IMR-90 (cell line): ENCODE measurements around the gene SCYGR4. TPM values are rescaled to one million over a fixed set of nuclear protein-coding genes. Genes with fewer than 3 reads are reported as not detected.

Experiments
- ATAC-seq: fragments of 200-7000 bp; cut with Tn5 transposase; 2 replicates; pipeline ENCODE4 v1.9.1; 2020; ENCODE audit warnings: low read depth, mild to moderate bottlenecking, moderate library complexity
- BruUV-seq: library from RNA; stranded (reverse); fragments of 400-500 nt; replicated peaks from 2 replicates; lab custom pipeline; 2021; lab: Mats Ljungman, UMichigan
- CTCF ChIA-PET: fragments of 300-600 bp; formaldehyde crosslinking; extraction: SDS; loops from one replicate; lab custom pipeline; 2021; ENCODE audit warnings: antibody characterized with exemption; lab: Yijun Ruan, JAX
- POLR2A ChIA-PET: fragments of 300-600 bp; sonication (Branson Sonifier 250); formaldehyde crosslinking; loops from one replicate; lab custom pipeline; 2022; ENCODE audit warnings: antibody characterized with exemption; ENCODE audit not compliant: unreplicated experiment; lab: Charles Lee
- DNase-seq: peaks from one replicate; pipeline ENCODE4 v3.0.0; 2013
- H2AFZ ChIP-seq: replicated peaks from 2 replicates; pipeline ENCODE3; 2013; ENCODE audit warnings: low read length, mild to moderate bottlenecking; ENCODE audit not compliant: poor library complexity
- H2AK5ac ChIP-seq: 2 replicates; pipeline ENCODE4 v1.6.1; 2013; ENCODE audit warnings: low read depth, low read length, inconsistent platforms
- H2AK9ac ChIP-seq: replicated peaks from 2 replicates; pipeline ENCODE3; 2013; ENCODE audit warnings: mild to moderate bottlenecking, low read depth, low read length, moderate library complexity; ENCODE audit not compliant: poor library complexity
- H2BK120ac ChIP-seq: 2 replicates; pipeline ENCODE4 v1.6.1; 2013; ENCODE audit warnings: low read depth, low read length, inconsistent platforms
- H2BK15ac ChIP-seq: 3 replicates; pipeline ENCODE4 v1.6.1; 2013; ENCODE audit warnings: low read depth, low read length, inconsistent platforms
- H2BK20ac ChIP-seq: 2 replicates; pipeline ENCODE4 v1.6.1; 2013; ENCODE audit warnings: low read depth, mild to moderate bottlenecking, inconsistent platforms, low read length, moderate library complexity
- H2BK5ac ChIP-seq: 2 replicates; pipeline ENCODE4 v1.6.1; 2013; ENCODE audit warnings: mild to moderate bottlenecking, low read depth, low read length, inconsistent platforms; ENCODE audit not compliant: poor library complexity, severe bottlenecking
- H3K14ac ChIP-seq: replicated peaks from 2 replicates; pipeline ENCODE4 v1.6.1; 2013; ENCODE audit warnings: low read depth, low read length, inconsistent platforms
- H3K18ac ChIP-seq: 2 replicates; pipeline ENCODE4 v1.6.1; 2013; ENCODE audit warnings: low read depth, low read length, control low read depth
- H3K23ac ChIP-seq: 2 replicates; pipeline ENCODE4 v1.6.1; 2013; ENCODE audit warnings: low read depth, low read length, inconsistent platforms
- H3K27ac ChIP-seq: 2 replicates; pipeline ENCODE4 v1.5.1; 2013; ENCODE audit warnings: mild to moderate bottlenecking, control low read depth, low read length; ENCODE audit not compliant: insufficient read depth
- H3K27me3 ChIP-seq: 2 replicates; pipeline ENCODE4 v1.6.1; 2013; ENCODE audit warnings: low read length; ENCODE audit not compliant: control insufficient read depth, insufficient read depth
- H3K36me3 ChIP-seq: 2 replicates; pipeline ENCODE4 v1.6.1; 2013; ENCODE audit warnings: low read length, mixed read lengths; ENCODE audit not compliant: control insufficient read depth, insufficient read depth
- H3K4ac ChIP-seq: 2 replicates; pipeline ENCODE4 v1.6.1; 2013; ENCODE audit warnings: low read depth, low read length, inconsistent platforms
- H3K4me1 ChIP-seq: 2 replicates; pipeline ENCODE4 v1.6.1; 2013; ENCODE audit warnings: low read length, mixed read lengths; ENCODE audit not compliant: control insufficient read depth, insufficient read depth
- H3K4me2 ChIP-seq: 2 replicates; pipeline ENCODE4 v1.6.1; 2013; ENCODE audit warnings: low read depth, mild to moderate bottlenecking, control low read depth, low read length, moderate library complexity
- H3K4me3 ChIP-seq: 2 replicates; pipeline ENCODE4 v1.5.1; 2013; ENCODE audit warnings: low read depth, mild to moderate bottlenecking, control low read depth, low read length, moderate library complexity; ENCODE audit not compliant: insufficient read depth
- H3K56ac ChIP-seq: 2 replicates; pipeline ENCODE4 v1.6.1; 2013; ENCODE audit warnings: low read length, inconsistent platforms; ENCODE audit not compliant: insufficient read depth; ENCODE audit errors: extremely low read depth
- H3K79me1 ChIP-seq, 2 experiments: 2 replicates each; pipeline ENCODE4 v1.6.1; 2013; ENCODE audit warnings: low read length in 2 of 2, inconsistent platforms in 1 of 2, low read depth in 1 of 2
- H3K9ac ChIP-seq: 2 replicates; pipeline ENCODE4 v1.6.1; 2013; ENCODE audit warnings: low read depth, low read length, control low read depth
- H3K9me1 ChIP-seq: 2 replicates; pipeline ENCODE4 v1.6.1; 2013; ENCODE audit warnings: low read length, inconsistent platforms; ENCODE audit not compliant: insufficient read depth
- H3K9me3 ChIP-seq: 2 replicates; pipeline ENCODE4 v1.6.1; 2013; ENCODE audit warnings: low read length; ENCODE audit not compliant: control insufficient read depth, insufficient read depth
- H4K20me1 ChIP-seq: 2 replicates; pipeline ENCODE4 v1.6.1; 2013; ENCODE audit warnings: low read length, inconsistent platforms; ENCODE audit not compliant: insufficient read depth
- H4K5ac ChIP-seq: 2 replicates; pipeline ENCODE4 v1.6.1; 2013; ENCODE audit warnings: mild to moderate bottlenecking, low read depth, low read length, control low read depth
- H4K8ac ChIP-seq, 2 experiments: 2 replicates each; pipeline ENCODE4 v1.6.1; 2013; ENCODE audit warnings: low read depth in 2 of 2, low read length in 2 of 2, control low read depth in 1 of 2, inconsistent platforms in 1 of 2
- H4K91ac ChIP-seq: 2 replicates; pipeline ENCODE4 v1.6.1; 2013; ENCODE audit warnings: low read depth, low read length, inconsistent platforms; ENCODE audit not compliant: insufficient read depth
- BHLHE40 ChIP-seq: fragments of 150-350 bp; IDR thresholded peaks from 2 replicates; pipeline ENCODE4 v1.6.1; 2016; ENCODE audit warnings: mild to moderate bottlenecking, low read depth, low read length
- CEBPB ChIP-seq: IDR thresholded peaks from 2 replicates; pipeline ENCODE4 v1.6.1; 2012; ENCODE audit warnings: low read depth, low read length, improper control_type of control experiment
- CHD1 ChIP-seq: IDR thresholded peaks from 2 replicates; pipeline ENCODE4 v1.6.1; 2012; ENCODE audit warnings: low read depth, low read length, improper control_type of control experiment
- CTCF ChIP-seq: conservative IDR thresholded peaks from 2 replicates; pipeline ENCODE4 v1.5.1; 2012; ENCODE audit warnings: mild to moderate bottlenecking, low read depth, low read length, improper control_type of control experiment
- ELK1 ChIP-seq: fragments of 150-350 bp; IDR thresholded peaks from 2 replicates; pipeline ENCODE4 v1.6.1; 2016; ENCODE audit warnings: low read depth, mild to moderate bottlenecking, low read length, moderate library complexity, borderline replicate concordance
- FOS ChIP-seq: fragments of 150-350 bp; IDR thresholded peaks from 2 replicates; pipeline ENCODE4 v1.6.1; 2016; ENCODE audit warnings: low read depth, low read length
- MAFK ChIP-seq: IDR thresholded peaks from 2 replicates; pipeline ENCODE4 v1.6.1; 2012; ENCODE audit warnings: low read depth, low read length, improper control_type of control experiment
- MAZ ChIP-seq: IDR thresholded peaks from 2 replicates; pipeline ENCODE4 v1.6.1; 2012; ENCODE audit warnings: low read depth, mild to moderate bottlenecking, low read length, improper control_type of control experiment, moderate library complexity, borderline replicate concordance
- MXI1 ChIP-seq: IDR thresholded peaks from 2 replicates; pipeline ENCODE4 v1.6.1; 2012; ENCODE audit warnings: low read depth, mild to moderate bottlenecking, low read length, moderate library complexity, borderline replicate concordance
- NFE2L2 ChIP-seq: fragments of 150-350 bp; IDR thresholded peaks from 2 replicates; pipeline ENCODE4 v1.6.1; 2016; ENCODE audit warnings: low read depth, mild to moderate bottlenecking, low read length
- POLR2A ChIP-seq: IDR thresholded peaks from 2 replicates; pipeline ENCODE4 v1.6.1; 2012; ENCODE audit warnings: mild to moderate bottlenecking, low read depth, low read length
- RAD21 ChIP-seq: IDR thresholded peaks from 2 replicates; pipeline ENCODE4 v1.6.1; 2012; ENCODE audit warnings: low read length, improper control_type of control experiment
- RCOR1 ChIP-seq: IDR thresholded peaks from 2 replicates; pipeline ENCODE4 v1.6.1; 2012; ENCODE audit warnings: mild to moderate bottlenecking, low read length, improper control_type of control experiment; ENCODE audit not compliant: insufficient replicate concordance
- RFX5 ChIP-seq: IDR thresholded peaks from 2 replicates; pipeline ENCODE4 v1.8.0; 2012; ENCODE audit warnings: low read depth, mild to moderate bottlenecking, low read length, moderate library complexity
- SMC3 ChIP-seq: fragments of 150-350 bp; IDR thresholded peaks from 2 replicates; pipeline ENCODE4 v1.6.1; 2016; ENCODE audit warnings: low read depth, mild to moderate bottlenecking, antibody characterized with exemption, low read length, moderate library complexity
- USF2 ChIP-seq: fragments of 150-350 bp; IDR thresholded peaks from 2 replicates; pipeline ENCODE4 v1.6.1; 2017; ENCODE audit warnings: mild to moderate bottlenecking, antibody characterized with exemption, low read length, low read depth
- WGBS, 2 experiments: methylation state at CpG; one replicate each; pipeline versions ENCODE4 v1.1.5 to v1.1.7; 2013; ENCODE audit warnings: missing lambda C conversion rate in 2 of 2; ENCODE audit not compliant: insufficient read length in 1 of 2; ENCODE audit errors: extremely low coverage in 2 of 2; 5-methylcytosine and 5-hydroxymethylcytosine counted together
- dilution Hi-C: fragments of 300-500 bp; cut with HindIII; formaldehyde crosslinking; loops from one replicate; pipeline ENCODE4 v1.14.3; 2018; ENCODE audit warnings: low sequenced_read_pairs; ENCODE audit not compliant: unreplicated experiment
- in situ Hi-C: fragments of 300-500 bp; cut with MboI; formaldehyde crosslinking; loops from 3 replicates; pipeline ENCODE4 v1.14.3; 2019; ENCODE audit warnings: low sequenced_read_pairs, inconsistent platforms, mixed read lengths
- intact Hi-C: fragments of 100-400 bp; cut with micrococcal nuclease; formaldehyde crosslinking; loops from 2 replicates; pipeline ENCODE4 v1.10.0; 2022
- polyA plus RNA-seq, 3 experiments: library from polyadenylated mRNA; depleted of rRNA; stranded (reverse); fragments of >200 nt; gene quantifications; 2 replicates each; pipeline ENCODE4 v1.2.3, GENCODE V29; 2012; ENCODE audit warnings: low replicate concordance in 1 of 3
- total RNA-seq: library from RNA; depleted of rRNA; stranded (reverse); fragments of >200 nt; gene quantifications from 2 replicates; pipeline ENCODE4 v1.2.3, GENCODE V29; 2012

The SCYGR4 gene
- total and polyA plus RNA-seq, 2 of the 4 experiments (the other 2 are of a cell fraction), result not detected

- TF ChIP-seq MAZ (no peak), CTCF (no peak), POLR2A (no peak), MXI1 (no peak), CHD1 (no peak), RAD21 (no peak), NFE2L2 (no peak), BHLHE40 (no peak), SMC3 (no peak), ELK1 (no peak), MAFK (no peak), FOS (no peak), RCOR1 (no peak), USF2 (no peak), CEBPB (no peak), RFX5 (no peak)
- Histone ChIP-seq H3K18ac (no peak overlapping the region), H2BK20ac (no peak overlapping the region), H4K91ac (no peak overlapping the region), H3K56ac (no peak overlapping the region), H3K23ac (no peak overlapping the region), H3K27me3 (no peaks in the 10 kb centered on the region), H2BK15ac (no peak overlapping the region), H3K4me3 (no peak overlapping the region), H4K8ac (no peak overlapping the region), H3K27ac (no peak overlapping the region), H2BK5ac (no peak overlapping the region), H3K9me1 (no peaks in the 10 kb centered on the region), H3K4me1 (no peaks in the 10 kb centered on the region), H3K9ac (no peak overlapping the region), H2AK5ac (no peak overlapping the region), H3K14ac (no peak overlapping the region), H3K36me3 (no peaks in the 10 kb centered on the region), H2BK120ac (no peak overlapping the region), H4K5ac (no peak overlapping the region), H3K9me3 (no peaks in the 10 kb centered on the region), H3K4me2 (no peak overlapping the region), H4K20me1 (no peaks in the 10 kb centered on the region), H3K4ac (no peak overlapping the region), H2AK9ac (no peak overlapping the region), H3K79me1 (no peaks in the 10 kb centered on the region), H2AFZ (peak overlapping the region; percentile 17)
- BruUV-seq, result no TSS peak
- no peak for DNase-seq
- no peak for ATAC-seq
- dilution Hi-C loops, result no loop called here
- ChIA-PET POLR2A (no interaction called here), CTCF (no interaction called here)
- in situ Hi-C loops, result no loop called here
- intact Hi-C loops, result no loop called here
- 30% methylated on average over 2 of the region's 7 CpGs; no CpG with 5 or more reads in 1 of the 2 experiments for WGBS, 2 experiments
These were observed 12.1 kb downstream of the SCYGR4 start for GRCh38 chr2:227629435-227629834.
